ENCODE results near the gene CLIP2.
"Not testable (repeated sequence)": the region's sequence is repeated elsewhere in the genome, so short reads cannot be mapped to it uniquely, and the experiment has no call there.

Gene CLIP2

GRCh38 chr7:74380720-74381119 is 91.5 kb downstream of the CLIP2 start:
- no peak for TF ChIP-seq JUND (IDR thresholded peaks at IDR 0.05; ENCODE audit: low read depth)
- in situ Hi-C loops (cut with HindIII; ENCODE audit: low pct_unique_long_range_greater_than_20kb, low sequenced_read_pairs) = no loop called here
- DNase-seq (ENCODE audit: low read depth in 1 of 2, low spot score in 1 of 2) = peak in 1 of 2 experiments; percentile 35

DNA sequence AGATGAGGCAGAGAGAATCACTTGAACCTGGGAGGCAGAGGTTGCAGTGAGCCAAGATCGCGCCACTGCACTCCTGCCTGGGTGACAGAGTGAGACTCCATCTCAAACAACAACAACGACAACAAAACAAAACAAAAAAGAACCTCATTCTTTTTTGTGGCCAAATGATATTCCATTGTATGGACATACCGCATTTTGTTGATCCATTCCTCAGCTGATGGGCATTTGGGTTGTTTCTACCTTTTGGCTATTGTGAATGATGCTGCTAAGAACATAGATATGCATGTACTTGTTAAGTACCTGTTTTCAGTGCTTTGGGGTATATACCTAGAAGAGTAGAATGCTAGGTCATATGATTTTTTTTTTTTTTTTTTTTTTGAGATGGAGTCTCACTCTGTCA is 94.9 kb downstream of the CLIP2 start:
- in situ Hi-C loops (cut with HindIII; ENCODE audit: low pct_unique_long_range_greater_than_20kb, low sequenced_read_pairs); DNase-seq (ENCODE audit: low read depth in 1 of 2, low spot score in 1 of 2): not testable (repeated sequence)

- in situ Hi-C loops (cut with HindIII; ENCODE audit: low pct_unique_long_range_greater_than_20kb, low sequenced_read_pairs) = not testable (repeated sequence)
Measured at GRCh38 chr7:74384854-74385253, 95.6 kb downstream of the CLIP2 start.

DNA sequence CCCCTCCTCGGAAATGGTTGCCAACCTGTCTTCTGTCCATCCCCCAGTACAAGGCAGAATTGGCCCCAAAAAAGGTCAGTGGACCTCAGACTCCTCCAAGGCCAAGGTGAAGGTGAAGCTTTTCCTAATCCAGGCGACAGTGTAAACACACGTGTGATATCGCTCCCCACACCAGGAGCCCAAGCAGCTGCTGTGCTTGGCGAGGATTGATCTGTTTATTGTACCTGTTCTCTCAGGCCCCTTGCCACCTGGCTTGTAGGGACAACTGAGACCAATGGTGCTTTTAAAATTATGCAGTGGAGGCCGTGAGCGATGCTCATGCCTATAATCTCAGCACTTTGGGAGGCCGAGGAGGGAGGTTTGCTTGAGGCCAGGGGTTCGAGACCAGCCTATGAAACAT is 98.4 kb downstream of the CLIP2 start:
- in situ Hi-C loops (cut with HindIII; ENCODE audit: low pct_unique_long_range_greater_than_20kb, low sequenced_read_pairs) = no loop called here
- TF ChIP-seq JUND (IDR thresholded peaks at IDR 0.05; ENCODE audit: low read depth) = no peak
- DNase-seq (ENCODE audit: low read depth in 1 of 2, low spot score in 1 of 2) = no peak

More at GRCh38 chr7:74384854-74385253, 95.6 kb downstream of the CLIP2 start:
- not testable (repeated sequence) for DNase-seq (ENCODE audit: low read depth in 1 of 2, low spot score in 1 of 2)

- no peak for TF ChIP-seq JUND (IDR thresholded peaks at IDR 0.05; ENCODE audit: low read depth)
- in situ Hi-C loops (cut with HindIII; ENCODE audit: low pct_unique_long_range_greater_than_20kb, low sequenced_read_pairs) = no loop called here
Measured at GRCh38 chr7:74388880-74389415, 99.7 kb downstream of the CLIP2 start.

DNA sequence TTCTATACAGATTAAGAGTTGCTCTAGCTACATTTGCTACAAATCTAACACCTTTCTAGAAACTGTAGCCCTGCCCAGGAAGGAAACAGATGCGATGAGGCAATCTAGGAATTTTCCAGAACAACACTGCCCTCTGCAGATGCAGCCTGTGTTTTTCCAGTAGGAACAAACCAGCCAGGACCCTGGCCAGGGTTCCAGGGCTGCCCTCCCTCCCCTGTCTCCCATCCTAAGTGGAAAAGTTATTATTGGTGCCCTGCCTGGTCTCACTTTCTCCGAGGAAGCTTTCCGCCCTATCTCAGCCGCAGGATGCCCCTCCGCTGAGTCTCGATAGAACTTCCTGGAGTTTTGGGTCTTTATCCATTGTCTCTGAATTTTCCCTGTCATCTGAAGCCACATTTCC is 104.5 kb downstream of the CLIP2 start:
- in situ Hi-C loops (cut with HindIII; ENCODE audit: low pct_unique_long_range_greater_than_20kb, low sequenced_read_pairs) = not testable (repeated sequence)
- DNase-seq (ENCODE audit: low read depth in 1 of 2, low spot score in 1 of 2) = peak in 1 of 2 experiments; percentile 77

More at GRCh38 chr7:74388880-74389415, 99.7 kb downstream of the CLIP2 start:
- DNase-seq (ENCODE audit: low read depth in 1 of 2, low spot score in 1 of 2) = no peak

DNA sequence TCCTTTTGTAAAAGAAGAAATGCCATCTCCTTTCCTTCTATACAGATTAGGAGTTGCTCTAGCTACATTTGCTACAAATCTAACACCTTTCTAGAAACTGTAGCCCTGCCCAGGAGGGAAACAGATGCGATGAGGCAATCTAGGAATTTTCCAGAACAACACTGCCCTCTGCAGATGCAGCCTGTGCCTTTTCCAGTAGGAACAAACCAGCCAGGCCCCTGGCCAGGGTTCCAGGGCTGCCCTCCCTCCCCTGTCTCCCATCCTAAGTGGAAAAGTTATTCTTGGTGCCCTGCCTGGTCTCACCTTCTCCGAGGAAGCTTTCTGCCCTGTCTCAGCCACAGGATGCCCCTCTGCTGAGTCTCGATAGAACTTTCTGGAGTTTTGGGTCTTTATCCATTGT is 105.4 kb downstream of the CLIP2 start:
- DNase-seq (ENCODE audit: low read depth in 1 of 2, low spot score in 1 of 2) = peak in 1 of 2 experiments; percentile 72
- in situ Hi-C loops (cut with HindIII; ENCODE audit: low pct_unique_long_range_greater_than_20kb, low sequenced_read_pairs) = not testable (repeated sequence)

DNA sequence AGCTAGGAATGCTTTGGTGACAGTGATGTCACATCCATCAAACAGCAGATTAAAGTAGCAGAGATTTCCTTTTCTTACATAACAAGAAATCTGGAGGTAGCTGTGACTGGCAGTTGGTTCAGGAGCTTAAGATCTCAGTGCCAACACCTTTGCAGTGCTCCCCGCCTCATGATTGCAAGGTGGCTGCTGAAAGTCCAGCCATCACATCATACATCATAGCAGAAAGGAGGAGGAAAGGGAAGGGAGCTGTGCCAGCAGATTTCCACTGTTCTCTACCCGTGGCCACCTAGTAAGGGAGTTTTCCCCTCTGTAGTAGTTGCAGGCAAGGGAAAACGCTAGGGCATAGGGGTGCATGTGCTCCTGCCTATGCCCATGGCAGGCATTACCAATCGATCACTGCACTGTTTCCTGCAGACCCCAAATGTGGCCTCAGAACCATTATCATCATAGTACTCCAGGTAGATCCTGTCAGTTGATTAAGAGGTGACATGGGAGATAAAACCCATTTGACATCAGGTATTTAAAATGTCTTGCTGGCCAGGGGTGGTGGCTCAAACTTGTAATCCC is 106.6 kb downstream of the CLIP2 start:
- in situ Hi-C loops (cut with HindIII; ENCODE audit: low pct_unique_long_range_greater_than_20kb, low sequenced_read_pairs) = no loop called here
- DNase-seq (ENCODE audit: low read depth in 1 of 2, low spot score in 1 of 2) = no peak
- TF ChIP-seq JUND (IDR thresholded peaks at IDR 0.05; ENCODE audit: low read depth) = no peak

DNA sequence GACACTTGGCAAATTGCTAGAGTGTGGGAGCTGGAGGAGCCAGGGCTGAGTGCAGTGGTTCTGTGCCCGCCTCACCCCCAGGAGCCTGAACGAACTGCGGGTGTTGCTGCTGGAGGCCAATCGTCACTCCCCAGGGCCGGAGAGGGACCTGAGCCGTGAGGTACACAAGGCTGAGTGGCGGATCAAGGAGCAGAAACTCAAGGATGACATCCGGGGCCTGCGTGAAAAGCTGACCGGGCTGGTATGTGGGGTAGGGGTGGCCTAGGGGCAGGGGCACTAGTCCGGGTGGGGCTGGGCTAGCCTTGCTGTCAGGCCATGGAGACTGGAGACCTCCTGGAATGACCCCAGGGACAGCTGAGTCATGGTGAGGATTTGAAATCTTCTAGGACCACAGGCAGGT is 107.8 kb downstream of the CLIP2 start:
- in situ Hi-C loops (cut with HindIII; ENCODE audit: low pct_unique_long_range_greater_than_20kb, low sequenced_read_pairs) = no loop called here
- TF ChIP-seq JUND (IDR thresholded peaks at IDR 0.05; ENCODE audit: low read depth) = no peak
- no peak for DNase-seq (ENCODE audit: low read depth in 1 of 2, low spot score in 1 of 2)

DNA sequence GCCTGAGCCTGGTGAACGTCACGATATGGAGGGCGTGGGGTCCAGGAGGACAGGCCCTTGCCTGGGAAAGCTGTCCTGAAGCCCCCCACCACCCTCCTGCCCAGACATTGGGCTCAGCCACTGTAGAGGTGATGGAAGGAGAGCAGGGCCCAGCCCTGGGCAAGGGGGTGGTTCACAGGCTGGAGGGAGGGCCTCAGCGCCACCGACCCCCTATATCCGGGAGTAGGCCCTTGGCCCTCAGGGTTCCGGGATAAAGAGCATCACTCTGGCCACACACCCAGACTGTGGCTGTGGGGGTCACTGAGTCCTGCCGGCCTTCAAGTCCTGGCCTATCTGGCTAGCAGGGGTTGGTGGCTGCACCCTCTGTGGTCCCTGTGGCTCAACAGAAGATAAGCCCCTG is 109.2 kb downstream of the CLIP2 start:
- no peak for TF ChIP-seq JUND (IDR thresholded peaks at IDR 0.05; ENCODE audit: low read depth)
- DNase-seq (ENCODE audit: low read depth in 1 of 2, low spot score in 1 of 2) = no peak
- in situ Hi-C loops (cut with HindIII; ENCODE audit: low pct_unique_long_range_greater_than_20kb, low sequenced_read_pairs) = no loop called here

DNA sequence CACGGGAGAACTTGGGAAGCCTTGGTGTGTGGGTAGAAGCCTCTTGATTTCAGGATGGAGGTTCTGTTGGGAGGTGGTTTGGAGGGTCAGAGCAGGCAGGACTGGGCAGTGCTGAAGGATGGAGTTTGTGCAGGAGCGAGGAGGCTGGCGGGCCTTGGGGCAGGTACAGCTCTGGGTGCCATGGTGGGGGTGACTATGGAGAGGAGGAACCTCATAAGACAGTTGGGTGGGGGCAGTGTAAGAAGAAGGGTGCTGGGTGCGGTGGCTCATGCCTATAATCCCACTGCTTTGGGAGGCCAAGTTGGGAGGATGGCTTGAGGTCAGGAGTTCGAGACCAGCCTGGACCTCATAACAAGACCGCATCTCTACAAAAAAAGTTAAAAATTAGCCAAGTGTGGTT is 109.8 kb downstream of the CLIP2 start:
- no peak for TF ChIP-seq JUND (IDR thresholded peaks at IDR 0.05; ENCODE audit: low read depth)
- in situ Hi-C loops (cut with HindIII; ENCODE audit: low pct_unique_long_range_greater_than_20kb, low sequenced_read_pairs) = no loop called here
- DNase-seq (ENCODE audit: low read depth in 1 of 2, low spot score in 1 of 2) = no peak

DNA sequence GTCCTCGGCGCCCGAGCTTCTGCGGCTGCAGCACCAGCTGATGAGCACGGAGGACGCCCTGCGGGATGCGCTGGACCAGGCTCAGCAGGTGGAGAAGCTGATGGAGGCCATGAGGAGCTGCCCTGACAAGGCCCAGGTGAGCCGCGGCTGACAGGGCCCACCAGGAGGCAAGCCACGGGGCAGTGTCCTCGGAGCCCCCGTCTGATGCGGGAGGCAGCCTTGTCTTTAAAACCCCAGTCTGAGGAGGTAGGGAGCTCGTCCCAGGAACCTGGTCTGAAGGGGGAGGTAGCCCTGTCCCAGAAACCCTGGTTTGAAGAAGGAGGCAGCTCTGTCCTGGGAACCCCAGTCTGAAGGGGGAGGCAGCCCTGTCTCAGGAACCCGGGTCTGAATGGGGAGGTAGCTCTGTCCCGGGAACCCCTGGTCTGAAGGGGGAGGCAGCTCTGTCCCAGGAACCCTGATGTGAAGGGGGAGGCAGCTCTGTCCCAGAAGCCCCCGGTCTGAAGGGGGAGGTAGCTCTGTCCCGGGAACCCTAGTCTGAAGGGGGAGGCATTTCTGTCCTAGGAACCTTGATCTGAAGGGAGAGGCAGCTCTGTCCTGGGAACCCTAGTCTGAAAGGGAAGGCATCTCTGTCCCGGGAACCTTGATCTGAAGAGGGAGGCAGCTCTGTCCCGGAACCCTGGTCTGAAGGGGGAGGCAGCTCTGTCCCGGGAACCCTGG is 111.4 kb downstream of the CLIP2 start:
- in situ Hi-C loops (cut with HindIII; ENCODE audit: low pct_unique_long_range_greater_than_20kb, low sequenced_read_pairs) = no loop called here
- TF ChIP-seq JUND (IDR thresholded peaks at IDR 0.05; ENCODE audit: low read depth) = no peak

DNA sequence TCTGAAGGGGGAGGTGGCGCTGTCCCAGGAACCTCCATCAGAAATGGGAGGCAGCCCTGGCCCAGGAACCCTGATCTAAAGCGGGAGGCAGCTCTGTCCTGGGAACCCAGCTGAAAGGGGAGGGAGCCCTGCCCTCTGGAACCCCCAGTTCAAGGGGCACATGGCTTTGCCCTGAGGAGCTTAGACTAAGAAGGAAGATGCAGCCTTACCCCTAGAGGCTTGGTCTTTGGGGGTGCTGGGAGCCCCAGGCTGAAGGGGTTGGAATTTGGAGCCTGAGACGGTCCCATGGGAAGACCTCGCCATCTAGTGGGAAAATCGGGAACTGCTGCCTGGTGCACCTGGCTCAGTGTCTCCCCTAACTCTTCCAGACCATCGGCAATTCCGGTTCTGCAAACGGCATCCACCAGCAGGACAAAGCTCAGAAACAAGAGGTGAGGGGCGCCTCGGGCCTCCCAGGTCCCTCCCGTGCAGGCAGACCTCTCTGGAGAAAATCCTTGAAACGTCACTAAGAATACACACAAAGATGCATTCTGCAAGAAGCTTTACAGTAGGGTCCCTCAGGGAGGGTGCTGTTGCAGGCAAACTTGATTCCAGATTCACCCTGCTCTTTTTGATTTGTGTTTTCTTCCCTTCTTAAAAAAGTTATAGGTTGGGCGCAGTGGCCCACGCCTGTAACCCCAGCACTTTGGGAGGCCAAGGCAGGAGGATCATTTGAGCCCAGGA is 112.1 kb downstream of the CLIP2 start:
- TF ChIP-seq JUND (IDR thresholded peaks at IDR 0.05; ENCODE audit: low read depth) = no peak
- in situ Hi-C loops (cut with HindIII; ENCODE audit: low pct_unique_long_range_greater_than_20kb, low sequenced_read_pairs) = no loop called here
- peak; percentile 78 to 83 for DNase-seq (ENCODE audit: low read depth in 1 of 2, low spot score in 1 of 2)

More for the DNA sequence above, 111.4 kb downstream of the CLIP2 start:
- no peak for DNase-seq (ENCODE audit: low read depth in 1 of 2, low spot score in 1 of 2)

DNA sequence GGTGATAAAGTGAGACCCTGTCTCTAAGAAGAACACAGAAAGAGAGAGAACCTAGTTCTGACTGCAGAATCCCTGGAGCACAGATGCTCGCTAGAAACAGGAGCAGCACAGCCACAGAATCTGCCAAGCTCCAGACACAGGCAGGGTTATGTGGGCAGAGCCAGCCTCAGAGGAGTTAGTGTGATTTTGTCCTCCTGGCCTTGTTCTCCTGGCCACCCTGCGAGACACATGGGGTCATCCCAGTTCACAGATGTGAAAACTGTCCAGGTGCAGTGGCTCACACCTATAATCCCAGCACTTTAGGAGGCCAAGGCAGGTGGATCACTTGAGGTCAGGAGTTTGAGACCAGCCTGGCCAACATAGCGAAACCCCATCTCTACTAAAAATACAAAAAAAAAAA is 113.5 kb downstream of the CLIP2 start:
- in situ Hi-C loops (cut with HindIII; ENCODE audit: low pct_unique_long_range_greater_than_20kb, low sequenced_read_pairs) = not testable (repeated sequence)

More for the DNA sequence above, 113.5 kb downstream of the CLIP2 start:
- not testable (repeated sequence) for DNase-seq (ENCODE audit: low read depth in 1 of 2, low spot score in 1 of 2)
